UCSD-AML1 (cell line): Measurements from ENCODE around the gene ZNF823.
"Not testable (repeated sequence)": the region's sequence is repeated elsewhere in the genome, so short reads cannot be mapped to it uniquely, and the experiment has no call there.

ENCODE experiments used
- DNase-seq: peaks from one replicate; lab custom pipeline; 2025; ENCODE audit not compliant: unreplicated experiment; lab: John Stamatoyannopoulos, UW

Gene ZNF823

GRCh38 chr19:11738746-11739620 lies at the start of gene ZNF823:
Gene ZNF823 (minus strand): TSS chr19:11738946. CDS start chr19:11738819, 127 bp downstream.
- DNase-seq, result peak; percentile 95

GRCh38 chr19:11787536-11787935 lies 48.8 kb upstream of the ZNF823 start:
- no peak for DNase-seq

- no peak for DNase-seq
These were observed 45.6 kb upstream of the ZNF823 start for GRCh38 chr19:11784356-11784755.

- no peak for DNase-seq
These were observed 45.0 kb upstream of the ZNF823 start for GRCh38 chr19:11783767-11784166.

- no peak for DNase-seq
These were observed 42.7 kb upstream of the ZNF823 start for GRCh38 chr19:11781295-11782057.

GRCh38 chr19:11780431-11781020 lies 41.8 kb upstream of the ZNF823 start:
- DNase-seq, result no peak

GRCh38 chr19:11776669-11777068 lies 37.9 kb upstream of the ZNF823 start:
- DNase-seq, result not testable (repeated sequence)

- DNase-seq, result not testable (repeated sequence)
These were observed 32.8 kb upstream of the ZNF823 start for GRCh38 chr19:11771520-11771919.

- DNase-seq, result no peak
These were observed 31.2 kb upstream of the ZNF823 start for GRCh38 chr19:11769995-11770394.

GRCh38 chr19:11767633-11768133 lies 28.9 kb upstream of the ZNF823 start:
- peak; percentile 18 for DNase-seq

- DNase-seq, result peak; percentile 95
These were observed 28.1 kb upstream of the ZNF823 start, which contains the start of gene ZNF441 for GRCh38 chr19:11766597-11767591. Gene ZNF441 (plus strand): TSS chr19:11767000. CDS start chr19:11767194, 194 bp downstream.

GRCh38 chr19:11763611-11764010 lies 24.9 kb upstream of the ZNF823 start:
- no peak for DNase-seq

GRCh38 chr19:11763117-11763516 lies 24.4 kb upstream of the ZNF823 start:
- no peak for DNase-seq

GRCh38 chr19:11759805-11760204 lies 21.1 kb upstream of the ZNF823 start:
- DNase-seq, result no peak

- DNase-seq, result no peak
These were observed 18.2 kb upstream of the ZNF823 start for GRCh38 chr19:11756965-11757364.

- no peak for DNase-seq
These were observed 15.9 kb upstream of the ZNF823 start for GRCh38 chr19:11754663-11755062.

GRCh38 chr19:11752244-11752736 lies 13.5 kb upstream of the ZNF823 start:
- no peak for DNase-seq

- DNase-seq, result no peak
These were observed 11.0 kb upstream of the ZNF823 start for GRCh38 chr19:11749751-11750150.

- DNase-seq, result no peak
These were observed 8.5 kb upstream of the ZNF823 start for GRCh38 chr19:11747277-11747676.

- DNase-seq, result no peak
These were observed 7.1 kb upstream of the ZNF823 start for GRCh38 chr19:11745869-11746268.
